HG03095 (cell line): Measurements from ENCODE around the gene TWIST2.

Experiments
- ATAC-seq: cut with Tn5 transposase; IDR thresholded peaks from one replicate; pipeline ENCODE4 v1.9.1; 2021; ENCODE audit warnings: moderate library complexity; ENCODE audit not compliant: unreplicated experiment

Gene TWIST2

DNA sequence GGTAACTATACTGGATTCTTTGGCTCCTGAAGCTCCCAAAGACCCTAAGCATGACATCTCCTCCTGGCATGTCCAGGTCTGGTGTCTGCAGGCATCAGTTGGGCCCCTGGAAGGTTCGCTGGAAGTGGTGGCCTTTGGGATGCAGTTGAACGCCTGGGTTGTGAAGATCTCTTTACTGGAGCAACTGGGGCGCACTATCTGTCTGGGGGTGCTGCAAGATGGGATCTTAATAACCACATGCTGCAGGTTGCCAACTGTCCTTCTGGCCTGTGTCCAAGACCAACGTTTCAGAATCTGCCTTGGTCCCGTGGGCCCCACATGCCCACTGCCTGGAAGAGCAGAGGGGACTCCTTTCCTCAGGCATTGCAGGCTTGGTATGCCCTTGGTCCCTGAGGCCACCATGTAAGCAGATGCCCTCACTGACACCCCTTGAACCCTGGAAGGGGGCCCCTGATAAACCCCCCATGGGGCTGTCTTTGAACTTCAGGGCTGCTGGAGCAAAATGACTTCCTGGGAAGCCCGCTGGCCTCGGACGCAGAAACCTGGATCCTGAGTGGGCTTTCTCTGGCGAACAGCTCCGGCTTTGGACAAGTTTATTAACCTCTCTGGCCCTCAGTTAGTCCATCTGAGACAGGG, 101.9 kb downstream of the TWIST2 start:
- ATAC-seq, result no peak

DNA sequence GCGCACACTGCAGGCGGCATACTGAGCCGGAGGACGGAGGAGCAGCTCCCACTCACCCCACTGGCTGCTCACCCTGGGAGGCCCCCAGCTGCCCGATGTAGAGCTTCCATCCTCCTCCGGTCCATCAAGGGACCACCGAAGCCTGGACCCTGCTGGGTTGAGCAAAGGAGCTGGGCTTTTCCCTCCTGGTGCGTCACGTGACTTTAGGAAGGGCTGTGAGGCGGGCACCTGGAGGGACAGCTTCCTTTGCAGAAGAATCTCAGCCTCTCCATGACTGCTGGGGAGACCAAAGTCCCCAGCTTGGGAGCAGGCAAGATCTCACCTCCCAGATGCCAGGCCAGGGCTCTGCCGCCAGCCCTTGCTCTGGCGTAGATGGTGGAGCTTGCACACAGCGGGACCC, 102.7 kb downstream of the TWIST2 start:
- ATAC-seq, result no peak

DNA sequence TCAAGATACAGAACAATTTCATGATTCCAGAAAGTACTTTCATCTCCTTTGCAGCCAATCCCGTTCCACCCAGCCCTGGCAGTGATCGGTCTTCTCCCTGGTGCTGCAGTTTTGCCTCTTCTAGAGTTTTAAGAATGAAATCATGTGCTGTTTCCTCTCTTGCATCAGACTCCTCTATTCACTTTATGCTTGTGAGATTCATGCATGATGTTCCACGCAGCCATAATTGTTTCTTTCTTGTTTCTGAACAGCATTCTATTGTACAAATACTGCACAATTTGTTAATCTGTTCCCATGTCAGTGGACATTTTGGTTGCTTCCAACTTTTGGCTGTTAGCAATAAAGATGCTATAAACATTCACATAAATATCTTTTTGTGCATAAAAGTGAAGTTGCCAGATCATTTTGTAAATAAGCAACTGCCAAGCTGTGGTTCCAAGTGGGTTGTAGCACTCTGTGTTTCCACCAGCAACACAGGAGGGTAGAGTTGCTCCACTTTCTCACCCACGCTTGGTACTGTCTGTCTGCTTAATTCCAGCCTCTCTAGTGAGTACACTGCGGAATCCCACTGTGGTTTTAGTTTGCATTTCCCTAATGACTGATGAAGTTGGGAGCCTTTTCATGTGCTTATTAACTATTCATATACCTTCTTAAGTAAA, 104.5 kb downstream of the TWIST2 start:
- ATAC-seq, result no peak

DNA sequence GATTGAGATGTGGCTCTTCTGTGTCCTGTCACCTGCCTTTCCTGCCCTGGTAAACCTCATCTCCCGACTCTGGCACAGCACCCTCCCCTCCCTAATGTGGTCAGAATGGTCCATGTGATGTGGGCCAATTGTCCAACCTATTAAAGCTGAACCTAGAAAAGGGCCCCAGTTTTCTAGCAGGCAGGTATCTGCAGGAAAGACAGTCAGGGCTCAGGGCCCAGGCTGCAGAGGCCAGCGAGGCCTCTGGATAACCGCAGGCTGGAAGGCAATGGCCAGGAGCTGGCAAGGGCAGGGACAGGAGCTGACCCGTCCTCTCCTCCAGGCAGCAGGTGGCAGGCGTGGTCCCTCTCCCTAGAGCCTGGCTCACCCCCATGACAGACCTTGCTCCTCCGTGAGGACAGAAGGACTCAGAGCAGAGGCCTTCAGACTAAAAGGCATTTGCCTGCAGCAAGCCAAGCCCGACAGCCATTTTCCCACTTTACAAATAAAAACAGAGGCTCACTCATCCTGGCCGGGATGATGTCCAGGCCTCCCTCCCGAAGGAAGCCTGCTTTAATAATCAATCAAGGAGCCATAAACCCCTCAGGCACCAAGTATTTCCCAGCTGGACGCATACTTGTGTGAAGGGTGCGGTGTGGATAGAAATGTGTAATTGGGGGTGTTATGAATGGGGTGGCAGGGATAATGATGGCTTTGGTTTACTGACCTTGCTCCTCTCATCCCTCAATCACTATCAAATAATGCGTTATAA, 107.1 kb downstream of the TWIST2 start:
- no peak for ATAC-seq

DNA sequence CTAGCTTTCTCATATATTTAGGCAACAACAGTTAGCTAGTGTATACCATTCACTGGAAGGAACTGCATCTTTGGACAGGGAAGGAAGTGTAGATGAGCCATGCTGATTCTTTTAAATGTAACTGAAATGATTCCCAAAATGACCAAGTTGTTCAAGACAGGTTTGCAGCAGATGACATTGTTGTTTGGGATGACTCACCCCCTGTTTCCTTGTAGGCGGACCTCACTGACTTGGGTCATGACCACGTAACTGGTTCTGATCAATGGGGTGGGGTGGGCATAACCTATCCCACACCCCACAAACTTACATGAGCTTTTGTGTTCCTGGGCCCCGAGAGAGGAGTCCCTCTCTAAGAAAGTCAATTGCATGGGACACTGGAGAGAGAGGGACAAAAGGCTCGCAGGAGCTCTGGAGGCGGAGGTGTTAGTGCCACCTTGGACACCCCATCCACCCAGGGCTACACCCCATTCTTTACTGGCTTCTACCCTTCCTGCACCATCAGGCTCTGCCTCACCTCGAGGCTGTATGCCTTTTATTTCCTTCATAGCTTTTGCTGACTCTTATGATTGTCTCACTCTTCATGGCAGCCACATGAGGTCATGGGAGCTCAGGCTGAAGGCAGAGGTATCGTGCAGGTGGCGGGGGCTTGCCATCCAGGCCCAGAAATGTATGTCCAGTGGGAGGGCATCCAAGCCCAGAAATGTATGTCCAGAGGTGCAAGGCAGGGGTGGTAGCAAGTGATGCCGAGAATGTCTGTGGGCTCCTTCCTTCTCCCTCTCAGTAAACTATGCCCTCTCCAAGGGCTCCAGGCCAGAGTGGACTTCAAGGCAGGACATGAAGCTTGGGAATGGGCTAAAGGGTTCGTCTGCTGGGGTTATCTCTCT, 108.0 kb downstream of the TWIST2 start:
- no peak for ATAC-seq

DNA sequence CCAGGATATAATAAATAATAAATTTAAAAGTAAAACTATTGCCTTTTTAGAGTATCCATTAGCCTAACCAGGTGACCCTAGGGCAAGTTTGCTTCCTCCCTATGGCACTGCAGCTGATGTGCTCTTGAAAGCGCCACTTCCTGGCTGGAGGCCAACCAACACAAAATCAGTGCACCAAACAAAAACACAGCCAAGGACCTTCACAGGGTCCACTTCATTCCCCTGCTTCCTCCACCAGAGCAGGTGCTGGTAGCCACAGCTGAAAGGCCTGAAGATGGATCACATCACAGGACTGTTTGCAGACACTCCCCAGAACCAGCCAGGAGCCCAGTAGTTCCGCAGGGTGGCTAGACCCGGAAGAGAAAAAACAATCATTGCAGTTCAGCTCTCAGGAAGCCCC, 108.8 kb downstream of the TWIST2 start:
- ATAC-seq, result no peak
